HG03060 (cell line): ENCODE measurements around the gene MAL.

Experiments
- ATAC-seq: cut with Tn5 transposase; IDR thresholded peaks from one replicate; pipeline ENCODE4 v1.9.1; 2021; ENCODE audit warnings: low read depth, moderate number of reproducible peaks; ENCODE audit not compliant: unreplicated experiment

Gene MAL

GRCh38 chr2:95025406-95026319 is at the start of gene MAL:
Gene MAL, plus strand, starts transcription at chr2:95025708. Its CDS starts 85 bp downstream, at chr2:95025793.
- ATAC-seq, result no peak

GRCh38 chr2:94977826-94978225 is 47.7 kb upstream of the MAL start:
- no peak for ATAC-seq

- no peak for ATAC-seq
Observed at GRCh38 chr2:94978917-94979316, 46.6 kb upstream of the MAL start.

- ATAC-seq, result no peak
Observed at GRCh38 chr2:94979406-94980375, 45.8 kb upstream of the MAL start.

GRCh38 chr2:94980406-94980805 is 45.1 kb upstream of the MAL start:
- ATAC-seq, result no peak

- no peak for ATAC-seq
Observed at GRCh38 chr2:94982156-94982555, 43.4 kb upstream of the MAL start.

GRCh38 chr2:94982675-94983074 is 42.8 kb upstream of the MAL start:
- no peak for ATAC-seq

- ATAC-seq, result no peak
Observed at GRCh38 chr2:94984964-94985575, 40.4 kb upstream of the MAL start.

GRCh38 chr2:94985636-94986035 is 39.9 kb upstream of the MAL start:
- ATAC-seq, result no peak

GRCh38 chr2:94986392-94986963 is 39.0 kb upstream of the MAL start:
- ATAC-seq, result no peak

- ATAC-seq, result no peak
Observed at GRCh38 chr2:94987074-94988020, 38.2 kb upstream of the MAL start.

GRCh38 chr2:94990956-94991355 is 34.6 kb upstream of the MAL start:
- no peak for ATAC-seq

GRCh38 chr2:94992360-94992759 is 33.1 kb upstream of the MAL start:
- no peak for ATAC-seq

GRCh38 chr2:94993176-94994062 is 32.1 kb upstream of the MAL start:
- no peak for ATAC-seq

- no peak for ATAC-seq
Observed at GRCh38 chr2:94994063-94994913, 31.2 kb upstream of the MAL start.

GRCh38 chr2:94994914-94995552 is 30.5 kb upstream of the MAL start:
- ATAC-seq, result no peak
